ENCODE measurements around the gene ATOX1.
"Not testable (repeated sequence)": the region's sequence is repeated elsewhere in the genome, so short reads cannot be mapped to it uniquely, and the experiment has no call there.

Gene ATOX1

DNA sequence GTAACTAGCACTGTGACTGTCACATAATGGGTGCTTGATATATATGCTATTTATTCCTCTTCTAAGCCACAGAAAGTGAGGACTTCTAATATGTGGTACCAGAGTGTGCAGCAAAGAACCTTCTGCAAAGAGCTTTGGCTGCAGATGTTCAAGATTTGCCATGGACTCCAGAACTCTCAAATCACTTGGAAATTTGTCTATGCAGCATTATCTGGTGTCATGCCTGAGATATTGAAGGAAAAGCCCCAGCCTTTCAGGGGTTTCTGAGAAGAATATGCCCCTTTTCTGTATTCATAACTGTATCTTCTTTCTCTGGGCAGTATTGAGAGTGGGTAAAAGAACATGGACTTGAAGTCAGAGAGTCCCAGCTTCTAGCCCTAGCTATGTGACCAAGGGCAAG, 8.5 kb upstream of the ATOX1 start:
- DNase-seq: no peak

DNA sequence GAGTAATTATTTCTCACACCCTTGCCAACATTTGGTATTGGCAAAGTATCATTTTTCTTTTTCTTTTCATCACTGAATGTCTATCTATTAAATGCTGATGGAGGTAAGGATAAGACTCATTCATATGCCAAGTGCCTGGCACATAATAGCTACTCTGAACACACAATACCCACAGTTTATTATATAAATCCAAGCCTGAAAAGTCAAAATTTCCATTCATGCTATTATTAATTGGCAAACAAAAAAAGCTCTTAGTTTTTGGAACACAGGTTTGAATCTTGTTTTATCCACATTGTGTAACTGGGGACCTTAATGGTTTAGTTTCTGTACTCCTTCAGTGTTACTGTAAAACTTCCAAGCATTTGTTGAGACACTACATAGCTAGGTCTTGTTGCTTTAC, 6.4 kb upstream of the ATOX1 start:
- DNase-seq: no peak

DNA sequence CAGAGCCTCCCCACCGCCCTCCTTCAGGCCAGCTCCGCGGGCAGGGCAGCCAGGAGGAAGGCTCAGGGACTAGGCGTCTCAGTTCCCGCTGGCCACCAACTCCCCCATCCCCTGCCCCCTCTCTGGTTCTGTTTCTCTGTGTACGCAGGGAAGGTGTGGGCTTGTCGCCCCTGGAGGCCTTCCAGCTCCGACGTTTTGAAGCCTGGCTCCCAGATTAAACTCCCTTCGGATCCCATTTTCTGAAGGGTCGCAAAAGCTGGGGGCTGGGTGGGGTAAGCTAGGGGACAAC, 346 bp downstream of the ATOX1 start:
- no peak for DNase-seq

DNA sequence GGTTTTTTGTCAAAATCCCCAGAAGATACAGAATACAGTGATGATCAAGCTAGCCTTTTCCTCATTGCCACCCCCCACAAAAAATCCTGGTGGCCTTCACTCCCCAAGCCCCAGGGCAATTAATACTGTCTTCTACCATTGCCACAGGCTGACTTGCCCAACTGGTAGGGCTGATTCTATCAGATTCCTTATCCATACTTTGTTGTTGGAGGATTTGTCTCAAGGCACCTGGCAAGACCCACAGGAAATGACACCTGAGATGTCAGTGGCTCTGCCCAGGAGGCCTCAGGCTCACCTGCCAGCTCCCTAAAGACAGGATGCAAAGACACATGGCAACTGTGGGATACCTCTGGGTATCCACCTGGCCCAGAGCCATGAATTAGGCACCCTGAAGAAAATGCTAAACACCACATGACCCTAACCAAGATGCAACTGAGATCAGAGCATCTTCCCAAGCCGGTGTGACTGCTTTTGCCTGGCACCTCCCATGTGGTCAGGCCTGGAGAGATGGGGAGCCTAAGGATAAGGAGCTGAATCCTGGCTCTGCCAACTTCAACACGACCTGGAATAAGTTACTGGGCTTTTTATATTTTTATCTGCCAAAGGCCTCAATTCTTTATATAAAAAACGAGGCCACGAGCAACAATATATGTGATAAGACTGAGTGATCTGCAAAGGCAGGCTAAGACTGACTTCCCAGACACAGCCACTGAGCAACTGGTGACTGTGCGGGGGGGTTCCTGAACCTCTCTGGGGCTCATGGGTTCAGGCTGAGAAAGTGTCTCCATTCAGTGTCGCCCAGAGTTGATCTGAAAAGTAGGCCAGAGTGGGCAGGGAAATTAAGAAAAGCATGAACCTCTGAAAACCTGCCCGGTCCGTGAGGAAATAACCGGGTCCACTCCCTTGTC, 944 bp downstream of the ATOX1 start:
- no peak for DNase-seq

DNA sequence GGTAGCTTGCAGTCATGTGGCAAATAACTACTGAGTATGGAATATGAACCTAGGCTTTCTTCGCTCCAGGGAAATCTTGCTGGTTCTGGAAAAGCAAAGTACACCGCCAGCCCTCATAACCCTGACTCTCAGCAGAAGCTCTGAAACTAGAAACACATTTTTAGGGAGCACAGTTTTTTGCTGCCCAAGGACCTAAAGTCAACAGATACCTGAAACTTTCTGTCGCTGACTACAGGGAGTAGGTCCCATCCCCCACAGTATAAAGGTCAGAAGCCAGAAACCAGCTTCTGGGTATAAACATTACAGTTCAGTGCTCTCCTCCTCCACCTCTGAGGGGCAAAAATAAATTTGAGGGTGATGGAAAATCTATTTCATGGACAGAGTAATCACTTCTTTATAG, 3.0 kb downstream of the ATOX1 start:
- DNase-seq: no peak

DNA sequence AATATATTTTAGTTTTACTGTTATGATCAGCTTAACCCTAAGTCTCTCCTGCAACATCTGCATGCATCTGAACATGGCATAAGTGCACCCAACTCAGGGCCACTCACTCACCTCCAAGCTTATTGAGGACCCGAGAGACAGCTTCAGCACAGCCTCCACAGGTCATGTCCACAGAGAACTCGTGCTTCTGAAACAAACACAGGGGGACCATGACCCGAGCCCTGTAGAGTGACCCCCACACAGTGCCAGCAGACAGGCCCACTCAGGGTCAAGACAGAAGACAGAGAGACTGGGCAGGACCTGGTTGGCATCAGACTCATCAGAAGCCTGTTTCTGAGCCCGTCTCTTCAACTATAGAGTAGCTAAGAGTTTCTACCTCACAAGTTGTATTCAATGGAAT, 6.8 kb downstream of the ATOX1 start:
- no peak for DNase-seq

DNA sequence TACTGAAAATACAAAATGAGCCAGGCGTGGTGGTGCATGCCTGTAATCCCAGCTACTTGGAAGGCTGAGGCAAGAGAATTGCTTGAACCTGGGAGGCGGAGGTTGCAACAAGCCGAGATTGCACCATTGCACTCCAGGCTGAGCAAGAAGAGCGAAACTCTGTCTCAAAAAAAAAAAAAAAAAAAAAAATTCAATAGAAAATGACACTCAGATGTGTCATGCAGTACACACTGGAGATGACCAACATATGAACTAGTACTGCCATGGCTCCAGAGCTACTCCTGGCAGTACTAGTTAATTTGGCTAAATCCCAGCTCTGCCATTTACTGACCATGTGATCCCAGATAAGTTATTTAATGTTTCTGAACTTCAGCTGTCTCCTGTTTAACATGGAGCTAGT, 7.3 kb downstream of the ATOX1 start:
- DNase-seq: no peak

DNA sequence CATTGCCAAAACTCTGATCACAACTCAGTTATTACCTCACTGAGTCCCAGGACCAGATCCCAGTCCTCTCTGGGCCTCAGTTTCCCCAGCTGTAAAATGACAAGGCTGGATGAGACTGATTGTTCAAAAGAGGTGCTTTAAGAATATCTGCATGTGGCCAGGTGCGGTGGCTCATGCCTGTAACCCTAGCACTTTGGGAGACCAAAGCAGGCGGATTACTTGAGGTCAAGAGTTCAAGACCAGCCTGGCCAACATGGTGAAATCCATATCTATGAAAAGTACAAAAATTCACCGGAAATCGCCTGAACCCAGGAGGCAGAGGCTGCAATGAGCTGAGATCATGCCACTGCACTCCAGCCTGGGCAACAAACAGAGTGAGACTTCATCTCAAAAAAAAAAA, 8.3 kb downstream of the ATOX1 start:
- DNase-seq: no peak

DNA sequence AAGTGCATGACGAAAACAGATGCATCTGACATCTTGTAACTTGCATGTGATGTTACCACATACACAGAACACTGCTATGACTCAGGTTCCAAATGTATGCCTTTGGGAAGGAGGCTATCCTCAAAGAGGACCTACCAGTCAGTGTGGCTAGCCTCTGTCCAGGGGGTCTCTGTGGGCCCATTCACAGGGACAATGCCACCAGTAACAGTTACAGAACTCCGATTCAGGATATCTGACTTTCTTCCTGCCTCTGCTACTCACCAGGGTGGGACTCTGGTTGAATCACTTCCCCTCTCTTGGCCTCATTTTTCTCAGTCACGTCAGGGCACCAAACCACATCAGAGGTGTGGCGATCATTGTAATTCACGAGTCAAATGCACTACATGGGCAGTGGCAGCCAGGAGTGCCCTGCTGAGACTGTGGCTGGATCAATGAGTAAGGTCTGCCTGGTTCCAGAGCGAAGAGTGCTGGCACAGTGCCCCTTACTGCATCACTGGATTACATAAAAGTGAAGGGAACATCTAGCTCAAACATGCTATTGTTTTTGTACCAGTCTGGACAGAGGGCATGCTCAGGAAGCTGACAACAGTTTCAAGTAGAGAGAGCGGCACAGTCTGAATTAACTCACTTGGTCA, 13.2 kb downstream of the ATOX1 start:
- DNase-seq: no peak

DNA sequence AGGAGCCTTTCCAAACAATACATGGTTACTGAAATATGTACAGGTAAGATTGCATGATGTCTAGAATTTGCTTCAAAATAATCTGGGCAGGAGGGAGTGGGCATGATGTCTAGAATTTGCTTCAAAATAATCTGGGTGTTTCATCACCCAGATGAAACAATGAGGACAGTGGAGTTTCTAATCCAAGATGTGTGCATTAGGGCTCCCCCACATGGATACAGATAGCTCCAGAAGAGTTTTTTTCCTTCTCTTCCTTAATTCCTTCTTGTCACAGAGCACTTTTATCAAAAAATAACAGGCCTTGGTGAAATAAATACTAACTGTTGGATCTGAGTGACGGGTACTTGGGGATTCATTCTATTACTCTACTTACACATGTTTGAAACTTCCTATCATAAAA, 14.9 kb downstream of the ATOX1 start:
- no peak for DNase-seq

DNA sequence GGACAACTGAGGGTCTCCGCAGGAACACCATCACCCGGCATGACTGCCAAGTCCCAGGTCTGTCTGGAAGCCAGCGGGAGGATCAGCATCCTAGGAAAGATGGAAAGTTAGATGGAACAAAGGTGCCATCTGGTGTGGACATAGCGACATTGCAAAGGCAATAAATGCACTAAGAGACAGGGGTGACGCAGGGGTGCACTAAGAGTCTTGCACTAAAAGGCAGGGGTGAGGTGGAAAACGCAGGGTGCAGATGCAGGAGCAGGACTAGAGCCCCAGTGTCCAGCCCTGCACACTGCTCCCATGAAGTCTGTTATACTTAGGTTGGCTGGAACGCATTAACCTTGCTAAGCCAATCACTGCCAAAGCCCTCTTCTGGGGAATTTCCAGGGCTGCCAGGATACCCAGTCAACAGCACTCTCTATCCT, 15.5 kb downstream of the ATOX1 start:
- peak; percentile 11 for DNase-seq

DNA sequence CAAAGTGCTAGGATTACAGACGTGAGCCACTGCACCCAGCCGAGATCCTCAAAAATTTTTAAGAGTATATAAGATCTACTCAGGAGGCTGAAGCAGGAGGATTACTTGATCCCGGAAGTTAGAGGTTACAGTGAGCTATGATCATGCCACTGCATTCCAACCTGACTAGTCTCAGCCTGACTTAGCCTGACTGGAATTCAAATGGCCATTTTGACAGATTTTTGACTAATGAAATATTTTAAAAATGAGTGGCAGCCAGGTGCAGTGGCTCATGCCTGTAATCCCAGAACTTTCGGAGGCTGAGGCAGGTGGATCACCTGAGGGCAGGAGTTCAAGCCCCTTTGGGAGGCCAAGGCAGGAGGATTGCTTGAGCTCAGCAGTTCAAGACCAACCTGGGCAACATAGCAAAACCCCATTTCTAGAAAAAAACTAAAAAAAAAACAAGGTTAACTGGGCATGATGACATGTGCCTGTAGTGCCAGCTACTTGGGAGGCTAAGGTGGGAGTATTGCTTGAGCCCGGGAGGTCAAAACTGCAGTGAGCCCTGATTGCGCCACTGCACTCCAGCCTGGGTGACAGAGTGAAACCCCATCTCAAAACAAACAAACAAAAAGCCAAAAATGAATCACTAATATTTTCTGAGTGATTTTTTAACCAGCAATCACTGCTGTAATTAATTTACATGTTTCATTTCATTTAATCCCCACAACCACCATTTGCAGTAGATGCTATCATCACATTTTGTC, 16.6 kb downstream of the ATOX1 start:
- DNase-seq: no peak

DNA sequence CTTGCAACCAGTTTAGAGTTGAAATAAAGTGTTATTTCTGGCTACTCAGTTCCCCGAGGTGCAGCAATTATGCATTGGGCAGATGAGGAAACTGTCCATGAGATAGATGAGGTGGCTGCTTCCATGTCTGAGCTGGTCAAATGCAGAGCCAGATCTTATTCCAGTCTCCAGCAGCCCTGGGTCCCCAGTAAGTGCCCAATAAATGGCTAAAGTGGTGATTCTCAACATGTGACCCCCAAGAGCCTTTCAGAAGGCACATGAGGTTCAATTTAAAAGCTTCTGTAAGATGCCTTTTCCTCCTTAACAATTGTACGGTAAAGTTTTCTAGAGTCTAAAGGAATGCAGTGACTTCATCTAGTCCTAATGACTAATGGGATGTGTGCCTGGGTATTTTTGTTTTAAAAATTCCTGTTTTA, 17.5 kb downstream of the ATOX1 start:
- DNase-seq: no peak

DNA sequence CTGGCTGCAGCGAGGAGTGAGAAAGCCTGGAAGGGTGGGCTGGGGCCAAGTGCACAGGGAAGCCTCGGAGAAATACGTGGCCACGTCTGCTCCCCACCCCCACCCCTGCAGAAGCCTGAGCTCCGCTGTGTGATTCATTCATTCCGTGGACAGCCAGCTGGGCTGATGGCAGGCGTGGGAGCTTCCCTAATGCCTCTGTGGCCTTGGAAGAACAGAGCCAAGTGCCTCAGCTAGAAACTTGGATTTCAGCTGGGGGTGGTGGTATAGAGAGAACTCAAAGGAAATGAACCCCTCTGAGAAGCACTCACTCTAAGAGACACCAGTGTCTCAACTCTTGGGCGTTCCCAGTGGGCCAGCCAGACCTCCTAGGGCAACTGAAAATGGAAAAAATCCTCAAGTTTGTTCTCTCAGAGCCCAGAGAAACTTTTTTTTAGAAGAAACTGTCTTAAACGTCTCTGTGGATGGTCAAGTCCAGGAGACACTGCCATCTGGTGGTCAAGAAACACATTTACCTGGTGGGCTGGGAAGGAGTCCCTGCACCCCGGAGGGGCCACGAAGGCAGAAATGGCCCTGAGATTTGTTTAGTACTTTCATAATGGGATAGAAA, 18.0 kb downstream of the ATOX1 start:
- no peak for DNase-seq

DNA sequence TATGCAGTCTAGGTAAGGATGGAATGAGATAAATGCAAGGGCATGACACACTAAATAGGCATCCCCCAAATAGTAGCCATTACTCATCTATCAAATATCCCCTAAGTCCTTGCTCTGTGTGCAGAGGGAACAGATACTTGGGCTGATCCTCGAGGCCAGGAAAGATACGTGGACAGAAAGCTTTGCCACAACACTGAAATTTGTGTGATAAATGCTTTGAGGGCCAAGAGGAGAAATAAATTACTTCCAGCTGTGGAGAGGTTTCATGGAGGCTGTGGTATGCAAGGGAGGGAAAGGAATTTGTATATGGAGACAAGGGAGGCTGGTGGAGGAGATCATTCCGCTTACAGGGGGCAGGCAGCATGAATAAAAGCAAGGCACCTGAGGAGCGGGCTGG, 18.5 kb downstream of the ATOX1 start:
- no peak for DNase-seq

DNA sequence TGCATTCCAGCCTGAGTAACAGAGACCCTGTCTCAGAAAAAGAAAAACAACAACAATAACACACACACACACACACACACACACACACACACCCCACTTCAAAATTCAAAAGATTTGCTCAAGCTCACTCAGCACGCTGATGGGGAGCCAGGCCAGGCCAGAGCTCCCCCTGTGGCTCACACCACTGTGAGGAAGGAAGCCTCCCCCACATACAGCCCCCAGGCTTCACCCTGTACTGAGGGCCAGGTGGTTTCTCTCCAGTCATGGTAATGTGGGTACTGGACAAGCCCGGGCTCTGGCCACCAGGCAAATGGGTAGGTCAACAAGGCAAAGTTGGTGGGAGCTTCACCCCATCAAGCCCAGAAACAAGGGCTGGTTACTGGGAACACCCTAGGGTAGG, 19.0 kb downstream of the ATOX1 start:
- no peak for DNase-seq

DNA sequence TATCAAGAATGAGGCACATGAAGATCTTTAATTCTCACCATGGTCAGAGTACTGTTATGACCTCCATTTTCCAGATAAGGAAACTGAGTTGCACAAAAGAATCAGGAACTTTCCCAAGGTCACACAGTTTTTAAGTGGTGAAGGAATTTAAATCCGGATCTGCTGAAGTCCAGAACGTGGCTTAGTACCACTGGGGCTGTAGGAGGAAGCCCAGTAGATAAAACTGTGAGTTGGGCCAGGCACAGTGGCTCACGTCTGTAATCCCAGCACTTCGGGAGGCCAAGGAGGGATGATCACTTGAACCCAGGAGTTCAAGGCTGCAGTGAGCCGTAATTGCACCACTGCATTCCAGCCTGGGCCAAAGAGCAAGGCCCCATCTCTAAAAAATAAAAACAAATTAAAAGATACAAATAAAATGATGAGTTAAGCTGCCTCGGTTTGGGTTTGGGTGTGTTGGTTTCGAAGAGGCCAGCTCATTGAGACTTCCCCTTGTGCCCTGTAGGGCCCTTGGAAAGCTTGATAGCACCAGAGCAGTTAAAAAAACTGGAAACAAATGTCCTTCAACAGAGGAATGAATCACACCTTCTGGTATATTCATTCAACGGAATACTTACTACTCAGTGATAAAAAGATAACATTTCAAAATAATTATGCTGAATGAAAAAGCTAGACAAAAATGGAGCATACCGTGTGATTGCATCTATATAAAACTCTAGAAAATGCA, 20.1 kb downstream of the ATOX1 start:
- no peak for DNase-seq

DNA sequence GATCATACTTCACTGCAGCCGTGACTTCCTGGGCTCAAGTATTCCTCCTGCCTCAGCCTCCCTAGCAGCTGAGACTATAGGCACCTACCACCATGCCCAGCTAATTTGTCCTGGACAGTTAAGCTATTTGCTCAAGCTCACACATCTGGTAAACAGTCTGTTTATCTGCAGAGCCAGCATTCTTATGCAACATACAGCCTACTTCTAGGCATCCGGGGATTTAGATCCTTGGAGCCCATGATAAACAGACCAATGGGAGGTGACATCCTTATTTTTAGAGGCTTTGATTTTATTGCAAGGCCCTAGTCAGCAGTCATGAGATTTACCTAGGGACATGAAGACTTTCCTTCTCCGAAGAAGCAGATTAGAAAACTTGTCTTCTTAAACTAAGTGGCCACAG, 21.0 kb downstream of the ATOX1 start:
- no peak for DNase-seq

DNA sequence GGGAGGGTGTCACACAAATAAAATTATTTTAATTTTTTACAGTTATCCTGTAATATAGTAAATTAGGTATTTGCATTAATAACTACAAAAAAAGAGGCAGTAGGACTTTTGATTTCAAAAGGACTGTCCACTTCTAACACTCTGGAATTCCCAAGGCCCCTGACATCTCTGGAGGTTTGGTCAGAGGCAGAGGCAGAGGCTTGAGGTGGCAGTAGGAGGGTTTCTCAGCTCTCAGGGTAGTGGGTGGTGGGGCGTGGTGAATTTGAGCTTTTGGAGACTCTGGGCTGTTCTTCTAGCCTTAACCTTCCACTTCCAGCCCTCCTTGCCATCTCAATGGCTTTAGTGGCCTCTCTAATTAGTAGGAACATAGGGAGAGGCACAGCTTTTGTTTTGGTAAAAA, 22.8 kb downstream of the ATOX1 start:
- DNase-seq: no peak

DNA sequence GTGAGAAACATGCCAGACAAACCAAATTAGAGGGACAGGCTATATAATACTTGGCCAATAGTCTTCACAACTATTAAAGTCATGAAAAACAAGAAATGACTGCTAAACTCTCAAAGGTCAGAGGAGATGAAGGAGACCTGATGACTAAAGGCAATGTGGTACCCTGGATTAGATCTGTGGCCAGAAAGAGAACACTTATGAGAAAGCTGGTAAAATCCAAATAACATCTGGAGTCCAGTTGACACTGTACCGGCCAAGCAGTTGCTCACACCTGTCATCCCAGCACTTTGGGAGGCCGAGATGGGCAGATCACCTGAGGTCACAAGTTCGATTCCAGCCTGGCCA, 24.4 kb downstream of the ATOX1 start:
- DNase-seq: no peak

DNA sequence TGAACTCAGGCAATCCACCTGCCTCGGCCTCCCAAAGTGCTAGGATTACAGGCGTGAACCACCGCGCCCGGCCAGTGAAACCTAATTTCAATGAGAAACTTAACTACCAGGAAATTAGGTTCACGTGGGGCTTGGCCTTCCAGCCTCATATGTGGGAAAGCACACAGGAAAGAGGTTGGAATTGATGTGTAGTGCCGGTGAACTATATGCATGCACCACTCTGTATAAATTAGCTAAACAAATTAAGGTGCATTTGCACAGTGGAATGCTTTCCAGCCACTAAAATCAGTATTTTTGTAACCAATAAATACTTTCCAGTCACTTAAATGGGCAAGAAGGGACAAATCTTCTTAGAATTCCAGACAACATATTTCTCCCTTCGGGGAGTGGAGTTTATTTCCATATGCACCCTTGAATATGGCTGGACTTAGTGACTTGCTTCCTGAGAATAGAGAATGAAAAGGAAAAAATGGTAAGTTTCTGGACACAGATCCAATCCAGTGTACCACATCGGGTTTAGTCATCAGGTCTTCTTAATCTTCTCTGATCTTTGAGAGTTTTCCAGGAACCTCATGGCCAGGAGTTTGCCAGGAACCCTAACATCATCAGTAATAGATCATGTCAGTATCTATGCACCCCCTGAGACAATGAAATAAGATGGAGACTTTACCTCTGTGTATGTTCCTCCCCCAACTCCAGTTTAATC, 24.9 kb downstream of the ATOX1 start:
- DNase-seq: no peak

DNA sequence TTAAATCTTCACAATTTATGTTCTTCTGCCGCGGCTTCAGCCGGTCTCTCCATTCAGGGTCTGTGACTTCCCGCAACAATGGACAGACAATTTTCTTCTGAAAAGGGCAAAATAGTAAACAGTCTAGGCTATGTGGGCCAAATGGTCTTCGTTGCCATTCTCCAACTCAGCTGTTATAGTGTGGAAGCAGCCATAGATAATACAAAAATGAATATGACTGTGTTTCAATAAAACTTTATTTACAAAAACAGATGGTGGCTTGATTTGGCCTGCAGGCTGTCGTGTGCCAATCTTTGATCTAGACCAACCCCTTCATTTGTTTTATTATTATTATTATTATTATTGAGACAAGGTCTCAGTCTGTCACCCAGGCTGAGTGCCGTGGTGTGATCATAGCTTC, 28.1 kb downstream of the ATOX1 start:
- DNase-seq: no peak

DNA sequence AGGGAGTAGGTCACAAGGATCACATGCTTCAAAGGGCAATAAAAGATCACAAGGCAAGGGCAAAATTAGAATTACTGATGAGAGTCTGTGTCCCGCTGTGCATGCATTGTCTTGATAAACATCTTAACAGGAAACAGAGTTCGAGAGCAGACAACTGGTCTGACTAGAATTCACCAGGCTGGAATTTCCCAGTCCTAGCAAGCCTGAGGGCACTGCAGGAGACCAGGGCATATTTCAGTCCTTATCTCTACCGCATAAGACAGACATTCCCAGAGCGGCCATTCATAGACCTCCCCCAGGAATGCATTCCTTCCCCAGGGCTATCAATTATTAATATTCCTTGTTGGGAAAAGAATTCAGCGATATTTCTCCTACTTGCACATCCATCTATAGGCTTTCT, 28.8 kb downstream of the ATOX1 start:
- DNase-seq: not testable (repeated sequence)

Data from NCI-H526 treated with DMSO at 0.1 percent for 48 hours (cell line).